ENCODE data around the gene VEGFC.

GRCh38 chr4:176726803-176727202, 65.9 kb downstream of the VEGFC start:
- TF ChIP-seq, protein P1, sequence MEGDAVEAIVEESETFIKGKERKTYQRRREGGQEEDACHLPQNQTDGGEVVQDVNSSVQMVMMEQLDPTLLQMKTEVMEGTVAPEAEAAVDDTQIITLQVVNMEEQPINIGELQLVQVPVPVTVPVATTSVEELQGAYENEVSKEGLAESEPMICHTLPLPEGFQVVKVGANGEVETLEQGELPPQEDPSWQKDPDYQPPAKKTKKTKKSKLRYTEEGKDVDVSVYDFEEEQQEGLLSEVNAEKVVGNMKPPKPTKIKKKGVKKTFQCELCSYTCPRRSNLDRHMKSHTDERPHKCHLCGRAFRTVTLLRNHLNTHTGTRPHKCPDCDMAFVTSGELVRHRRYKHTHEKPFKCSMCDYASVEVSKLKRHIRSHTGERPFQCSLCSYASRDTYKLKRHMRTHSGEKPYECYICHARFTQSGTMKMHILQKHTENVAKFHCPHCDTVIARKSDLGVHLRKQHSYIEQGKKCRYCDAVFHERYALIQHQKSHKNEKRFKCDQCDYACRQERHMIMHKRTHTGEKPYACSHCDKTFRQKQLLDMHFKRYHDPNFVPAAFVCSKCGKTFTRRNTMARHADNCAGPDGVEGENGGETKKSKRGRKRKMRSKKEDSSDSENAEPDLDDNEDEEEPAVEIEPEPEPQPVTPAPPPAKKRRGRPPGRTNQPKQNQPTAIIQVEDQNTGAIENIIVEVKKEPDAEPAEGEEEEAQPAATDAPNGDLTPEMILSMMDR (IDR thresholded peaks at IDR 0.05; ENCODE audit: insufficient read depth, low read depth, low read length): no peak
- no peak for TF ChIP-seq EZH2 (IDR thresholded peaks at IDR 0.05; ENCODE audit: insufficient read depth, low read length)
